ENCODE results near the gene TRAF6. TPM values are rescaled to one million over a fixed set of nuclear protein-coding genes. Genes with fewer than 3 reads are reported as not detected.

Gene TRAF6
- total and polyA plus RNA-seq, 10 of the 15 experiments (the other 5 are each of a cell fraction or from before 2014, with no cell fraction given), result 1.4 to 10.9 (median 7.0) TPM

GRCh38 chr11:36558571-36559413 is 48.7 kb upstream of the TRAF6 start:
- H3K4me2 ChIP-seq (ENCODE audit: control insufficient read depth, insufficient read depth), result peak overlapping the region; percentile 42; the same call in 1 of the 2 replicates
- TF ChIP-seq PKNOX1 (IDR thresholded peaks at IDR 0.05) (peak; percentile 49; the same call in 1 of the 2 replicates), SUZ12 (IDR thresholded peaks at IDR 0.05; ENCODE audit: unreplicated experiment) (no peak), PBX3 (IDR thresholded peaks at IDR 0.05; ENCODE audit: insufficient replicate concordance, low read depth, low read length) (no peak), PAX8 (IDR thresholded peaks at IDR 0.05) (no peak)
- H4K20me1 ChIP-seq (ENCODE audit: control insufficient read depth, insufficient read depth), result no peaks in the 10 kb centered on the region
- 25% methylated on average over 4 of the region's 4 CpGs for WGBS (ENCODE audit: insufficient coverage, insufficient replicate concordance, low lambda C conversion rate, missing lambda C conversion rate)
- ATAC-seq (peak; percentile 88), FAIRE-seq (no peak), DNase-seq (ENCODE audit: low read depth, low spot score) (peak; percentile 4)
- no peaks in the 10 kb centered on the region; the same call in 2 of the 3 replicates for H3K9me3 ChIP-seq (replicated peaks; ENCODE audit: control insufficient read depth, insufficient read depth, low read length)
- ChIA-PET SMC1A (ENCODE audit: uncharacterized antibody, unreplicated experiment) (interaction anchor here (1.0 kb wide), 1 partner anchor 18 kb away, joined by 4 read pairs; no protein-coding TSS in a partner anchor), POLR2A (no interaction called here), RAD21 (ENCODE audit: unreplicated experiment) (no interaction called here), CTCF (no interaction called here)
- H3K4me3 ChIP-seq, result peak overlapping the region; percentile 29; the same call in 1 of the 2 replicates
- H3K79me2 ChIP-seq (ENCODE audit: control insufficient read depth, insufficient read depth, low read length), result no peaks in the 10 kb centered on the region
- H2AFZ ChIP-seq (ENCODE audit: control insufficient read depth, low read depth, low read length), result peak overlapping the region; percentile 80
- H3K27me3 ChIP-seq (replicated peaks in 1 of 2; ENCODE audit: control insufficient read depth in 2 of 2, insufficient read depth in 2 of 2, low read length in 1 of 2), result no peaks in the 10 kb centered on the region
- H3K4me1 ChIP-seq (ENCODE audit: control insufficient read depth, insufficient read depth, low read length), result no peaks in the 10 kb centered on the region
- H3K36me3 ChIP-seq (ENCODE audit: control insufficient read depth in 2 of 2, insufficient read depth in 2 of 2, low read length in 1 of 2), result no peaks in the 10 kb centered on the region
- intact Hi-C loops (cut with micrococcal nuclease; ENCODE audit: unreplicated experiment), result no loop called here
- BruUV-seq (replicated peaks), result no TSS peak
- H3K9ac ChIP-seq (ENCODE audit: control insufficient read depth, insufficient read depth, low read length), result no peak overlapping the region
- in situ Hi-C loops (cut with MboI), result no loop called here
- no peak overlapping the region for H3K27ac ChIP-seq (ENCODE audit: control insufficient read depth, insufficient read depth)
